HEK293 (cell line): ENCODE results near the gene MAP7D1.
A peak's percentile ranks its signal among the peaks of the same experiment; 100 is the strongest.

Experiments
- CTCF ChIA-PET: fragments of 350-600 bp; formaldehyde crosslinking; extraction: SDS; loops from one replicate; lab custom pipeline; 2021; ENCODE audit warnings: antibody characterized with exemption; lab: Yijun Ruan, JAX
- POLR2A ChIA-PET: fragments of 300-600 bp; formaldehyde crosslinking; extraction: SDS; loops from one replicate; lab custom pipeline; 2020; ENCODE audit warnings: antibody characterized with exemption, inconsistent platforms; lab: Yijun Ruan, JAX
- H3K27ac ChIP-seq: fragments of 200-500 bp; sonication (Bioruptor generic); 2 replicates; pipeline ENCODE4 v1.5.1; 2014; ENCODE audit warnings: low read depth, low read length, control low read depth, inconsistent platforms; ENCODE audit errors: extremely low read depth
- H3K36me3 ChIP-seq, 2 experiments: fragments of 200-500 bp in 1 of 2; sonication (Bioruptor generic) in 1 of 2; 1 replicate in 1 of 2; 2 replicates in 1 of 2; pipeline ENCODE4 v1.5.1; 2014 to 2017; ENCODE audit warnings: inconsistent platforms in 2 of 2, low read length in 2 of 2; ENCODE audit not compliant: control insufficient read depth in 2 of 2, insufficient read depth in 1 of 2
- H3K4me1 ChIP-seq: fragments of 200-500 bp; sonication (Bioruptor generic); 2 replicates; pipeline ENCODE4 v1.5.1; 2014; ENCODE audit warnings: mild to moderate bottlenecking, low read length, inconsistent platforms; ENCODE audit not compliant: control insufficient read depth, insufficient read depth
- H3K4me3 ChIP-seq: 2 replicates; pipeline ENCODE4 v1.5.1; 2011; ENCODE audit warnings: low read depth, mild to moderate bottlenecking, control low read depth, low read length, moderate library complexity
- H3K9me3 ChIP-seq: fragments of 200-500 bp; sonication (Bioruptor generic); 2 replicates; pipeline ENCODE4 v1.5.1; 2014; ENCODE audit warnings: low read depth, low read length, inconsistent platforms; ENCODE audit not compliant: control insufficient read depth, insufficient read depth
- EGR2 ChIP-seq: fragments of 450-650 bp; formaldehyde crosslinking; IDR thresholded peaks from 2 replicates; pipeline ENCODE4 v1.5.1; 2016; ENCODE audit warnings: low read depth, missing biosample characterization, missing genetic modification characterization
- GLI2 ChIP-seq: fragments of 450-650 bp; formaldehyde crosslinking; IDR thresholded peaks from 2 replicates; pipeline ENCODE4; 2017; ENCODE audit warnings: missing biosample characterization, missing genetic modification characterization, low read depth, borderline replicate concordance
- PATZ1 ChIP-seq: fragments of 450-650 bp; formaldehyde crosslinking; IDR thresholded peaks from 2 replicates; pipeline ENCODE4 v1.5.1; 2016; ENCODE audit warnings: missing biosample characterization, missing genetic modification characterization
- PRDM6 ChIP-seq: fragments of 450-650 bp; formaldehyde crosslinking; IDR thresholded peaks from 2 replicates; pipeline ENCODE4 v1.5.1; 2017; ENCODE audit warnings: missing biosample characterization, missing genetic modification characterization
- REPIN1 ChIP-seq: fragments of 450-650 bp; formaldehyde crosslinking; IDR thresholded peaks from 2 replicates; pipeline ENCODE4 v1.5.1; 2017; ENCODE audit warnings: missing biosample characterization, missing genetic modification characterization, low read depth
- SCRT1 ChIP-seq: fragments of 450-650 bp; formaldehyde crosslinking; IDR thresholded peaks from 2 replicates; pipeline ENCODE4 v1.5.1; 2016; ENCODE audit warnings: missing biosample characterization, missing genetic modification characterization, borderline replicate concordance
- TCF7L2 ChIP-seq: IDR thresholded peaks from 2 replicates; pipeline ENCODE4 v1.6.1; 2011; ENCODE audit warnings: low read depth, mild to moderate bottlenecking, inconsistent platforms, low read length, moderate library complexity, borderline replicate concordance
- ZBTB20 ChIP-seq: fragments of 450-650 bp; formaldehyde crosslinking; IDR thresholded peaks from 2 replicates; pipeline ENCODE4 v1.5.1; 2016; ENCODE audit warnings: missing biosample characterization, missing genetic modification characterization
- ZBTB44 ChIP-seq: fragments of 450-650 bp; IDR thresholded peaks from 2 replicates; pipeline ENCODE4 v1.5.1; 2018; ENCODE audit warnings: missing biosample characterization, mild to moderate bottlenecking, missing genetic modification characterization
- ZFHX2 ChIP-seq: fragments of 450-650 bp; formaldehyde crosslinking; conservative IDR thresholded peaks from 2 replicates; pipeline ENCODE4 v1.5.1; 2016; ENCODE audit warnings: missing biosample characterization, missing genetic modification characterization
- ZNF146 ChIP-seq: fragments of 450-650 bp; formaldehyde crosslinking; IDR thresholded peaks from 2 replicates; pipeline ENCODE4 v1.5.1; 2016; ENCODE audit warnings: missing biosample characterization, missing genetic modification characterization
- ZNF23 ChIP-seq: fragments of 450-650 bp; formaldehyde crosslinking; IDR thresholded peaks from 2 replicates; pipeline ENCODE4 v1.5.1; 2016; ENCODE audit warnings: missing biosample characterization, missing genetic modification characterization, borderline replicate concordance
- ZNF239 ChIP-seq: fragments of 450-650 bp; formaldehyde crosslinking; IDR thresholded peaks from 2 replicates; pipeline ENCODE4 v1.5.1; 2016; ENCODE audit warnings: missing biosample characterization, missing genetic modification characterization
- ZNF341 ChIP-seq: fragments of 450-650 bp; formaldehyde crosslinking; IDR thresholded peaks from 2 replicates; pipeline ENCODE4; 2016; ENCODE audit warnings: low read depth, missing biosample characterization, missing genetic modification characterization
- ZNF404 ChIP-seq: fragments of 450-650 bp; formaldehyde crosslinking; IDR thresholded peaks from 2 replicates; pipeline ENCODE4 v1.5.1; 2017; ENCODE audit warnings: missing biosample characterization, missing genetic modification characterization
- ZNF426 ChIP-seq: fragments of 450-650 bp; formaldehyde crosslinking; IDR thresholded peaks from 2 replicates; pipeline ENCODE4 v1.5.1; 2017; ENCODE audit warnings: missing biosample characterization, missing genetic modification characterization, mild to moderate bottlenecking, inconsistent platforms, moderate library complexity
- ZNF48 ChIP-seq: fragments of 450-650 bp; formaldehyde crosslinking; IDR thresholded peaks from 2 replicates; pipeline ENCODE4 v1.5.1; 2016; ENCODE audit warnings: missing biosample characterization, missing genetic modification characterization
- ZNF514 ChIP-seq: fragments of 450-650 bp; formaldehyde crosslinking; IDR thresholded peaks from 2 replicates; pipeline ENCODE4 v1.5.1; 2016; ENCODE audit warnings: missing biosample characterization, missing genetic modification characterization
- ZNF555 ChIP-seq: fragments of 450-650 bp; formaldehyde crosslinking; conservative IDR thresholded peaks from 2 replicates; pipeline ENCODE4 v1.5.1; 2017; ENCODE audit warnings: missing biosample characterization, mild to moderate bottlenecking, missing genetic modification characterization, inconsistent platforms
- ZNF561 ChIP-seq: fragments of 450-650 bp; IDR thresholded peaks from 2 replicates; pipeline ENCODE4 v1.5.1; 2018; ENCODE audit warnings: missing biosample characterization, missing genetic modification characterization, borderline replicate concordance
- ZNF629 ChIP-seq: fragments of 450-650 bp; formaldehyde crosslinking; IDR thresholded peaks from 2 replicates; pipeline ENCODE4 v1.5.1; 2017; ENCODE audit warnings: missing biosample characterization, missing genetic modification characterization
- ZNF660 ChIP-seq: fragments of 450-650 bp; IDR thresholded peaks from 2 replicates; pipeline ENCODE4 v1.5.1; 2018; ENCODE audit warnings: missing biosample characterization, mild to moderate bottlenecking, missing genetic modification characterization
- ZNF707 ChIP-seq: fragments of 450-650 bp; formaldehyde crosslinking; IDR thresholded peaks from 2 replicates; pipeline ENCODE4 v1.5.1; 2016; ENCODE audit warnings: missing biosample characterization, missing genetic modification characterization
- ZNF785 ChIP-seq: fragments of 450-650 bp; formaldehyde crosslinking; IDR thresholded peaks from 2 replicates; pipeline ENCODE4 v1.5.1; 2016; ENCODE audit warnings: missing biosample characterization, missing genetic modification characterization
- ZNF791 ChIP-seq: fragments of 450-650 bp; formaldehyde crosslinking; IDR thresholded peaks from 2 replicates; pipeline ENCODE4 v1.5.1; 2016; ENCODE audit warnings: missing biosample characterization, missing genetic modification characterization
- ZSCAN16 ChIP-seq: fragments of 450-650 bp; formaldehyde crosslinking; IDR thresholded peaks from 2 replicates; pipeline ENCODE4 v1.5.1; 2016; ENCODE audit warnings: missing biosample characterization, missing genetic modification characterization
- TF ChIP-seq, protein P1 (sequence below): fragments of 450-650 bp; formaldehyde crosslinking; IDR thresholded peaks from 2 replicates; pipeline ENCODE4 v1.5.1; 2016; ENCODE audit warnings: missing biosample characterization, missing genetic modification characterization
- TF ChIP-seq, protein P2 (sequence below): fragments of 450-650 bp; IDR thresholded peaks from 2 replicates; pipeline ENCODE4 v1.5.1; 2018; ENCODE audit warnings: missing biosample characterization, missing genetic modification characterization
- TF ChIP-seq, protein P3 (sequence below): fragments of 450-650 bp; formaldehyde crosslinking; IDR thresholded peaks from 2 replicates; pipeline ENCODE4 v1.5.1; 2017; ENCODE audit warnings: missing biosample characterization, missing genetic modification characterization

Gene MAP7D1

GRCh38 chr1:36151134-36151844 is 4.7 kb upstream of the MAP7D1 start (continued):
- TF ChIP-seq TCF7L2 (no peak), ZNF785 (tag by site-specific recombination) (no peak), ZNF629 (tag by site-specific recombination) (no peak), SCRT1 (no peak), GLI2 (tag by site-specific recombination) (no peak), PRDM6 (tag by site-specific recombination) (no peak), ZSCAN16 (no peak), PATZ1 (tag by site-specific recombination) (no peak), ZNF23 (tag by site-specific recombination) (no peak), ZNF561 (tag by site-specific recombination) (no peak), ZBTB44 (tag by site-specific recombination) (no peak), ZNF239 (no peak)

DNA sequence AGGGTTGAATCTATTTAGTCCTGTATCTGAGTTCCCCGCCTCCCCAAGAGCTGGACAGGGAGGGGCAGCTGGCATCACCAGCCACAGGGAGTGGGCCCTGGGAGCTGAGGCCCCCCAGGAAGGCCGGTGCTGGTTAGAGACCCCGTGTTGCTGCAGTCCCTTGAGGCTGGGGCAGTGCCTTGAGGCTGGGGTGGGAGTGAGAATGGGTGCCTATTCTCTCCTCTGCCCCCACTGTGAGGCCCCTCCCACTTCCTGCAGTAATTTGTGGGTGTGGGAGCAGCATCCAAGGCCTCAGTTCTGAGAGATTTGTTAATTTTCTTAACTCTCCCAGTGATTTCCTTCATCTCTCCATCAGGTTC is 4.1 kb upstream of the MAP7D1 start:
- Histone ChIP-seq H3K36me3 (peaks cover 0 to 9% of the 10 kb centered on the region in 2 experiments; a peak in 1 of 3 replicates), H3K4me3 (no peak overlapping the region), H3K4me1 (no peaks in the 10 kb centered on the region), H3K27ac (no peak overlapping the region), H3K9me3 (no peaks in the 10 kb centered on the region)
- CTCF ChIA-PET, result interaction anchor here (0.6 to 4.4 kb wide), 7 partner anchors 9 to 268 kb away, joined by 3 to 132 read pairs (median 8); no protein-coding TSS in a partner anchor
- POLR2A ChIA-PET, result interaction anchor here (0.5 to 3.8 kb wide), 4 partner anchors 9 to 172 kb away, joined by 3 to 28 read pairs (median 16); partner anchors contain the start of gene EVA1B
- TF ChIP-seq ZFHX2 (tag by site-specific recombination) (peak; percentile 60), ZNF791 (no peak), ZNF146 (no peak), ZNF514 (tag by site-specific recombination) (no peak), ZBTB20 (no peak), EGR2 (tag by site-specific recombination) (peak; percentile 56), ZNF555 (no peak), ZNF426 (no peak), ZNF341 (no peak), ZNF707 (tag by site-specific recombination) (no peak), ZNF660 (tag by site-specific recombination) (no peak), ZNF48 (tag by site-specific recombination) (no peak), REPIN1 (tag by site-specific recombination) (no peak), ZNF404 (no peak)
- TF ChIP-seq, protein P1, sequence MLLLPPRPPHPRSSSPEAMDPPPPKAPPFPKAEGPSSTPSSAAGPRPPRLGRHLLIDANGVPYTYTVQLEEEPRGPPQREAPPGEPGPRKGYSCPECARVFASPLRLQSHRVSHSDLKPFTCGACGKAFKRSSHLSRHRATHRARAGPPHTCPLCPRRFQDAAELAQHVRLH (tag by site-specific recombination), result no peak
- TF ChIP-seq, protein P2, sequence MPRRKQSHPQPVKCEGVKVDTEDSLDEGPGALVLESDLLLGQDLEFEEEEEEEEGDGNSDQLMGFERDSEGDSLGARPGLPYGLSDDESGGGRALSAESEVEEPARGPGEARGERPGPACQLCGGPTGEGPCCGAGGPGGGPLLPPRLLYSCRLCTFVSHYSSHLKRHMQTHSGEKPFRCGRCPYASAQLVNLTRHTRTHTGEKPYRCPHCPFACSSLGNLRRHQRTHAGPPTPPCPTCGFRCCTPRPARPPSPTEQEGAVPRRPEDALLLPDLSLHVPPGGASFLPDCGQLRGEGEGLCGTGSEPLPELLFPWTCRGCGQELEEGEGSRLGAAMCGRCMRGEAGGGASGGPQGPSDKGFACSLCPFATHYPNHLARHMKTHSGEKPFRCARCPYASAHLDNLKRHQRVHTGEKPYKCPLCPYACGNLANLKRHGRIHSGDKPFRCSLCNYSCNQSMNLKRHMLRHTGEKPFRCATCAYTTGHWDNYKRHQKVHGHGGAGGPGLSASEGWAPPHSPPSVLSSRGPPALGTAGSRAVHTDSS (tag by site-specific recombination), result no peak
- TF ChIP-seq, protein P3, sequence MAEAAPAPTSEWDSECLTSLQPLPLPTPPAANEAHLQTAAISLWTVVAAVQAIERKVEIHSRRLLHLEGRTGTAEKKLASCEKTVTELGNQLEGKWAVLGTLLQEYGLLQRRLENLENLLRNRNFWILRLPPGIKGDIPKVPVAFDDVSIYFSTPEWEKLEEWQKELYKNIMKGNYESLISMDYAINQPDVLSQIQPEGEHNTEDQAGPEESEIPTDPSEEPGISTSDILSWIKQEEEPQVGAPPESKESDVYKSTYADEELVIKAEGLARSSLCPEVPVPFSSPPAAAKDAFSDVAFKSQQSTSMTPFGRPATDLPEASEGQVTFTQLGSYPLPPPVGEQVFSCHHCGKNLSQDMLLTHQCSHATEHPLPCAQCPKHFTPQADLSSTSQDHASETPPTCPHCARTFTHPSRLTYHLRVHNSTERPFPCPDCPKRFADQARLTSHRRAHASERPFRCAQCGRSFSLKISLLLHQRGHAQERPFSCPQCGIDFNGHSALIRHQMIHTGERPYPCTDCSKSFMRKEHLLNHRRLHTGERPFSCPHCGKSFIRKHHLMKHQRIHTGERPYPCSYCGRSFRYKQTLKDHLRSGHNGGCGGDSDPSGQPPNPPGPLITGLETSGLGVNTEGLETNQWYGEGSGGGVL (tag by site-specific recombination), result peak; percentile 59
